Type B pancreatic cell (in vitro differentiated cells): Measurements from ENCODE around the gene BRMS1L. TPM values are rescaled to one million over a fixed set of nuclear protein-coding genes. Genes with fewer than 3 reads are reported as not detected.
"Not testable (repeated sequence)": the region's sequence is repeated elsewhere in the genome, so short reads cannot be mapped to it uniquely, and the experiment has no call there.

Experiments
- DNase-seq: peaks from one replicate; pipeline ENCODE4 v3.0.0; 2021; ENCODE audit warnings: mixed read lengths; ENCODE audit not compliant: unreplicated experiment; ENCODE audit errors: extremely low spot score
- H3K27ac Mint-ChIP-seq: 2 replicates; pipeline ENCODE4 v1.8.0; 2021; ENCODE audit warnings: mild to moderate bottlenecking, mixed read lengths
- H3K27me3 Mint-ChIP-seq: 2 replicates; pipeline ENCODE4 v1.8.0; 2021; ENCODE audit warnings: mixed read lengths
- H3K36me3 Mint-ChIP-seq: 2 replicates; pipeline ENCODE4 v1.8.0; 2021; ENCODE audit warnings: mixed read lengths
- H3K4me1 Mint-ChIP-seq: one replicate; pipeline ENCODE4 v1.8.0; 2021; ENCODE audit warnings: mixed read lengths; ENCODE audit not compliant: unreplicated experiment
- H3K4me3 Mint-ChIP-seq: 2 replicates; pipeline ENCODE4 v1.8.0; 2021; ENCODE audit warnings: mild to moderate bottlenecking, mixed read lengths
- H3K9me3 Mint-ChIP-seq: 2 replicates; pipeline ENCODE4 v1.8.0; 2021; ENCODE audit warnings: mixed read lengths
- long read RNA-seq: library from polyadenylated mRNA; unstranded; transcript quantifications from one replicate; pipeline ENCODE4 v2.0.0, GENCODE V29; 2020
- total RNA-seq: library from RNA; stranded (reverse); gene quantifications from 2 replicates; pipeline ENCODE4 v1.2.1, GENCODE V29; 2021; ENCODE audit warnings: low replicate concordance
- TF ChIP-seq, protein P1 (sequence below): fragments of 200-600 bp; sonication (generic); conservative IDR thresholded peaks from 2 replicates; pipeline ENCODE4 v1.5.0; 2021; ENCODE audit warnings: antibody characterized with exemption, mild to moderate bottlenecking

BRMS1L gene, protein sequence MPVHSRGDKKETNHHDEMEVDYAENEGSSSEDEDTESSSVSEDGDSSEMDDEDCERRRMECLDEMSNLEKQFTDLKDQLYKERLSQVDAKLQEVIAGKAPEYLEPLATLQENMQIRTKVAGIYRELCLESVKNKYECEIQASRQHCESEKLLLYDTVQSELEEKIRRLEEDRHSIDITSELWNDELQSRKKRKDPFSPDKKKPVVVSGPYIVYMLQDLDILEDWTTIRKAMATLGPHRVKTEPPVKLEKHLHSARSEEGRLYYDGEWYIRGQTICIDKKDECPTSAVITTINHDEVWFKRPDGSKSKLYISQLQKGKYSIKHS
- 8.7 and 14.6 TPM in 2 replicates for total RNA-seq
- long read RNA-seq, transcript BRMS1L-201 (10 exons, 2,657 nt), result major isoform, 21 of 25 reads
- long read RNA-seq, partial matches to known transcripts, result 2 of 25 reads
- long read RNA-seq, other reads (novel, unspliced or antisense), result 2 of 25 reads

DNA sequence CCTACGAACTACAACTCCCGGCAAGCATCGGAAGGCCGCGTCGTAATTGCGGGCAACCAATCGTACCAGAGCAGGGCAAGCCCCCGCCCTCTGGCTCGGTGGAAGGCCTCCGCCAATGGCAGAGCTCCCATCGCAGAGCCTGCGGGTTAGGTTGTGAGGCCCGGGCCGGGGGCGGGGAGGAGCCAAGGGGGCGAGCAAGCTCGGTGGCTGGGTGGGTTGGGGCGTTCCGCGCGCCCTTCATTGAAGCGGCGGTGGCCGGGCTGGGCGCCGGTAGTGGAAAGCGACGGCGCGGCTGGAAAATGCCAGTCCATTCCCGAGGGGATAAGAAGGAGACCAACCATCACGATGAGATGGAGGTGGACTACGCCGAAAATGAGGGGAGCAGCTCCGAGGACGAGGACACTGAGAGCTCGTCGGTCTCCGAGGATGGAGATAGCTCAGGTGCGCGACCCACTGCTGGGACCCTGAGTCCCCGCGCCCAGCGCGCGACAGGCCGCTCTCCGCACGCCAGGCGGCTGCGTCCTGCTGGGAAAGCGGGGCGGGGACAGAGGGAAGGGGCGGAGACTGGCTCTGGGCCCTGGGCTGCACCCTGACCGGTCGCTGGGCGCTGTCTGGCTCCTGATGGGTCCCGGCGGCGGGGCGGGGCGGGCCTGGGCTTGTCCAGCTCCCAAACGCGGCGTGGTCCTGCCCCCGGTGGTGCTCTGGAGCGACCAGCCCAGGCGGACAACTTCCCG is at the start of gene BRMS1L:
TSS of gene BRMS1L (plus strand) at position 121 of the 734 bp plus-strand sequence. CDS start at position 300, 179 bp downstream.
- Mint-ChIP-seq H3K4me1 (peaks cover 18% of the 10 kb centered on the region), H3K27ac (peak within 1 kb of the TSS; percentile 83), H3K27me3 (no peaks in the 10 kb centered on the region), H3K9me3 (no peaks in the 10 kb centered on the region), H3K36me3 (no peaks in the 10 kb centered on the region), H3K4me3 (peak within 1 kb of the TSS; percentile 91)
- TF ChIP-seq, protein P1, sequence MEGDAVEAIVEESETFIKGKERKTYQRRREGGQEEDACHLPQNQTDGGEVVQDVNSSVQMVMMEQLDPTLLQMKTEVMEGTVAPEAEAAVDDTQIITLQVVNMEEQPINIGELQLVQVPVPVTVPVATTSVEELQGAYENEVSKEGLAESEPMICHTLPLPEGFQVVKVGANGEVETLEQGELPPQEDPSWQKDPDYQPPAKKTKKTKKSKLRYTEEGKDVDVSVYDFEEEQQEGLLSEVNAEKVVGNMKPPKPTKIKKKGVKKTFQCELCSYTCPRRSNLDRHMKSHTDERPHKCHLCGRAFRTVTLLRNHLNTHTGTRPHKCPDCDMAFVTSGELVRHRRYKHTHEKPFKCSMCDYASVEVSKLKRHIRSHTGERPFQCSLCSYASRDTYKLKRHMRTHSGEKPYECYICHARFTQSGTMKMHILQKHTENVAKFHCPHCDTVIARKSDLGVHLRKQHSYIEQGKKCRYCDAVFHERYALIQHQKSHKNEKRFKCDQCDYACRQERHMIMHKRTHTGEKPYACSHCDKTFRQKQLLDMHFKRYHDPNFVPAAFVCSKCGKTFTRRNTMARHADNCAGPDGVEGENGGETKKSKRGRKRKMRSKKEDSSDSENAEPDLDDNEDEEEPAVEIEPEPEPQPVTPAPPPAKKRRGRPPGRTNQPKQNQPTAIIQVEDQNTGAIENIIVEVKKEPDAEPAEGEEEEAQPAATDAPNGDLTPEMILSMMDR, result no peak
- DNase-seq, result peak; percentile 98

DNA sequence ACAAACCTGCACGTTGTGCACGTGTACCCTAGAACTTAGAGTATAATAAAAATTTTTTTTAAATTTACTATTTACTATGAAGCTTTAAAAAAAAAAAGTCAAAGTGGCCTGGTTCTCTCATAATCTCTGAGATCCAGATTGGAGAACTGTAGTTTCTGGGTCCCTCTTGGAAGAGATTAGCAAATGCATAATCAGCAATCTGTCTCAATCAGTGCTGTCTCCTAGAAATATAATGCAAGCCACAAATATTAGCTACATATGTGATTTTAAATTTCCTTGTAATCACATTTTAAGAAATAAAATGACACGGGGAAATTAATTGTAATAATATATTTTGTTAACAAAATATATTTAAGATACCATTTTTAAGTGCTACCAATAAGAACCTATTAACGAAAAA is 49.3 kb upstream of the BRMS1L start:
- TF ChIP-seq, protein P1, result no peak
- no peaks in the 10 kb centered on the region for H3K4me1 Mint-ChIP-seq
- H3K27me3 Mint-ChIP-seq, result no peaks in the 10 kb centered on the region
- H3K27ac Mint-ChIP-seq, result no peak overlapping the region
- H3K9me3 Mint-ChIP-seq, result peaks cover 14% of the 10 kb centered on the region
- no peak overlapping the region for H3K4me3 Mint-ChIP-seq
- H3K36me3 Mint-ChIP-seq, result peaks cover 10% of the 10 kb centered on the region
- no peak for DNase-seq

DNA sequence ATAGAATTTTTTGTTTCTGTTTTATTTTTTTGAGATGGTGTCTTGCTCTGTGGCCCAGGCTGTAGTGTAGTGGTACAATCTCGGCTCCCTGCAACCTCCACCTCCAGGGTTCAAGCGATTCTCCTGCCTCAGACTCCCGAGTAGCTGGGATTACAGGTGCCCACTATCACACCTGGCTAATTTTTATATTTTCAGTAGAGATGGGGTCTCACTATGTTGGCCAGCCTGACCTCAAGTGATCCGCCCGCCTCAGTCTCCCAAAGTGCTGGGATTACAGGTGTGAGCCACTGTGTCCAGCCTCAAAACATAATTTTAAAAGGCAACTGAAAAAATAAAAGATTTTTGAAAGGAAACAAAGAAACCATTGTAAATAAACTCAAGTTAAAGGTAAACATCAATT is 48.6 kb upstream of the BRMS1L start:
- DNase-seq, H3K27me3 Mint-ChIP-seq, H3K27ac Mint-ChIP-seq, H3K4me1 Mint-ChIP-seq, H3K4me3 Mint-ChIP-seq, H3K36me3 Mint-ChIP-seq: not testable (repeated sequence)
- peaks cover 14% of the 10 kb centered on the region for H3K9me3 Mint-ChIP-seq

DNA sequence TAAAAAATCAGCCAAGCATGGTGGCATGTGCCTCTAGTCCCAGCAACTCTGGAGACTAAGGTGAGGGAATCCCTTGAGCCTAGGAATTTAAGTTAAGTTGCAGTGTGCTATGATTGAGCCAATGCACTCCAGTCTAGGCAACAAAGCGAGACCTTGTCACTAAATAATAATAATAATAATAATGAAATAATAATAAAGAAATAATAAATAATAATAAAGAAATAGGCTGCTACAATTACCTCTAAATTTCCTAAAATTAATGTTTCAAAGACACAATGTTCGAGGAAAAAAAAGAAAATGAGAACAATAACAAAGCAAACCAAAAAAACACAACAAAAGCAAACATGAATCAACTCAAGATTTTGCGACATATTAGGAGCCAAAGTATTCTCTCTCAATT is 46.8 kb upstream of the BRMS1L start:
- no peak overlapping the region for H3K4me3 Mint-ChIP-seq
- no peaks in the 10 kb centered on the region for H3K27me3 Mint-ChIP-seq
- TF ChIP-seq, protein P1, result no peak
- H3K36me3 Mint-ChIP-seq, result peaks cover 10% of the 10 kb centered on the region
- no peaks in the 10 kb centered on the region for H3K4me1 Mint-ChIP-seq
- H3K27ac Mint-ChIP-seq, result no peak overlapping the region
- peaks cover 14% of the 10 kb centered on the region for H3K9me3 Mint-ChIP-seq
- DNase-seq, result no peak

DNA sequence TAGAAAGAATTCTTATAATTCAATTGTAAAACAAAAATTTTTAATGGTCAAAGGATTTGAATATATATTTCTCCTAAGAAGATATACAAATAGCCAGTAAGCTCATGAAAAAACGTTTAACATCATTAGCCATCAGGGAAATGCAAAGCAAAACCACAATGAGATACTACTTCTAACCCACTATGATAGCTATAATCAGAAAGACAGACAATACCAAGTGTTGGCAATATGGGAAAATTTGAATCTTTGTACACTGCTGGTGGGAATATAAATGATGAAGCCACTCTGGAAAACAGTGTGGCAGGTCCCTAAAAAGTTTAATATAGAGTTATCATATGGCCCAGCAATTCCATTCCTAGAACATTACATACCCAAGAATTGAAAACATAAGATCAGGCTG is 42.4 kb upstream of the BRMS1L start:
- Mint-ChIP-seq H3K4me1 (peaks cover under 1% of the 10 kb centered on the region), H3K36me3 (peaks cover 11% of the 10 kb centered on the region), H3K4me3 (no peak overlapping the region), H3K27ac (no peak overlapping the region), H3K27me3 (no peaks in the 10 kb centered on the region), H3K9me3 (peaks cover 14% of the 10 kb centered on the region)
- DNase-seq, result no peak
- TF ChIP-seq, protein P1, result no peak

DNA sequence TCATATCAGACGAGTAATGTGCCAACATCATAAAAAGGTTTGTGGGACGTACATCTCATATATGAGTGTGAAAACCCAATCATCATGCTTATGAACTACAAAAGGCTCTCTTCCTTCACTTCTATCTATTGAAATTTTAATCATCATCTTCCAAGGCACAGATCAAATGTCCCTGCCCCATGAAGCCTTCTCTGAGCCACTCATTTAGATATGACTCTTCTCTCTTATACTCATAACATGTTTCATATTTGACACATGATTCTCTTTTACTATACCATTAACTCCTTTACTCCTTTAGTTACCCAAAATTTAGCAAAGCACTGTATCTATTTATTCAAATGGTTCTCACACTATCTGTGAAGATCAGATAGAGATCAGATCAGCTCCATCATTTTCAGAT is 39.3 kb upstream of the BRMS1L start:
- Mint-ChIP-seq H3K27ac (no peak overlapping the region), H3K4me3 (no peak overlapping the region), H3K27me3 (no peaks in the 10 kb centered on the region), H3K9me3 (no peaks in the 10 kb centered on the region), H3K36me3 (peaks cover 8% of the 10 kb centered on the region), H3K4me1 (peaks cover 4% of the 10 kb centered on the region)
- DNase-seq, result no peak
- TF ChIP-seq, protein P1, result no peak
